Neuronal stem cell (in vitro differentiated cells): ENCODE results near the gene CD36.
A peak's percentile ranks its signal among the peaks of the same experiment; 100 is the strongest.

ENCODE experiments used
- DNase-seq: peaks from one replicate; pipeline ENCODE4 v3.0.0-alpha.2; 2013; ENCODE audit warnings: low spot score
- H2AFZ ChIP-seq: one replicate; pipeline ENCODE4 v1.6.1; 2013; ENCODE audit warnings: mild to moderate bottlenecking, low read length, inconsistent platforms
- H2AK5ac ChIP-seq: 2 replicates; pipeline ENCODE4 v1.6.1; 2013; ENCODE audit warnings: low read depth, mild to moderate bottlenecking, inconsistent platforms, low read length, moderate library complexity, mixed read lengths
- H2BK120ac ChIP-seq: 2 replicates; pipeline ENCODE4 v1.6.1; 2013; ENCODE audit warnings: low read depth, mild to moderate bottlenecking, inconsistent platforms, low read length, moderate library complexity, mixed read lengths
- H2BK12ac ChIP-seq: one replicate; pipeline ENCODE4 v1.6.1; 2013; ENCODE audit warnings: low read length, inconsistent platforms
- H2BK15ac ChIP-seq: 2 replicates; pipeline ENCODE4 v1.6.1; 2013; ENCODE audit warnings: mild to moderate bottlenecking, low read length, inconsistent platforms, mixed read lengths
- H2BK5ac ChIP-seq: one replicate; pipeline ENCODE4 v1.6.1; 2013; ENCODE audit warnings: inconsistent platforms, mild to moderate bottlenecking, low read length, moderate library complexity
- H3K14ac ChIP-seq: one replicate; pipeline ENCODE4 v1.6.1; 2013; ENCODE audit warnings: low read length, inconsistent platforms
- H3K18ac ChIP-seq: 2 replicates; pipeline ENCODE4 v1.6.1; 2013; ENCODE audit warnings: low read length, inconsistent platforms
- H3K23ac ChIP-seq: 2 replicates; pipeline ENCODE4 v1.6.1; 2013; ENCODE audit warnings: low read depth, mild to moderate bottlenecking, mixed read lengths, low read length, inconsistent platforms; ENCODE audit not compliant: poor library complexity
- H3K27ac ChIP-seq: replicated peaks from 3 replicates; pipeline ENCODE4 v1.5.1; 2013; ENCODE audit warnings: low read length, inconsistent platforms
- H3K27me3 ChIP-seq, 3 experiments: 2 replicates each; pipeline ENCODE4 v1.6.1; 2013; ENCODE audit warnings: low read length in 3 of 3, mild to moderate bottlenecking in 2 of 3, inconsistent platforms in 1 of 3, low read depth in 1 of 3, mixed read lengths in 1 of 3, moderate library complexity in 1 of 3; ENCODE audit not compliant: control insufficient read depth in 3 of 3, insufficient read depth in 3 of 3
- H3K36me3 ChIP-seq, 2 donors: replicated peaks in 1 of 2; 2 replicates each; pipeline ENCODE4 v1.6.1; 2013; ENCODE audit warnings: low read length in 2 of 2; ENCODE audit not compliant: control insufficient read depth in 2 of 2, insufficient read depth in 2 of 2
- H3K4ac ChIP-seq: 2 replicates; pipeline ENCODE4 v1.6.1; 2013; ENCODE audit warnings: inconsistent platforms, mild to moderate bottlenecking, low read length, moderate library complexity
- H3K4me1 ChIP-seq, 2 donors: 1 replicate in 1 of 2; 2 replicates in 1 of 2; pipeline ENCODE4 v1.6.1; 2013; ENCODE audit warnings: low read length in 2 of 2, low read depth in 1 of 2; ENCODE audit not compliant: control insufficient read depth in 2 of 2, insufficient read depth in 1 of 2
- H3K4me2 ChIP-seq: one replicate; pipeline ENCODE4 v1.6.1; 2013; ENCODE audit warnings: mild to moderate bottlenecking, low read length, inconsistent platforms; ENCODE audit not compliant: insufficient read depth, poor library complexity, severe bottlenecking
- H3K4me3 ChIP-seq, 2 donors: 2 replicates each; pipeline ENCODE4 v1.5.1; 2013; ENCODE audit warnings: low read length in 2 of 2, mild to moderate bottlenecking in 2 of 2, inconsistent platforms in 1 of 2, moderate library complexity in 1 of 2
- H3K79me1 ChIP-seq: one replicate; pipeline ENCODE4 v1.6.1; 2013; ENCODE audit warnings: low read depth, mild to moderate bottlenecking, inconsistent platforms, low read length, moderate library complexity
- H3K9ac ChIP-seq: one replicate; pipeline ENCODE4 v1.6.1; 2013; ENCODE audit warnings: mild to moderate bottlenecking, low read depth, low read length, inconsistent platforms; ENCODE audit not compliant: poor library complexity
- H3K9me3 ChIP-seq, 2 donors: replicated peaks in 1 of 2; 2 replicates each; pipeline versions ENCODE3 to v1.6.1; 2013; ENCODE audit warnings: low read length in 2 of 2, mild to moderate bottlenecking in 2 of 2, inconsistent platforms in 1 of 2, low read depth in 1 of 2, mixed read lengths in 1 of 2, moderate library complexity in 1 of 2; ENCODE audit not compliant: control insufficient read depth in 2 of 2, insufficient read depth in 1 of 2
- H4K8ac ChIP-seq: one replicate; pipeline ENCODE4 v1.6.1; 2013; ENCODE audit warnings: low read depth, mild to moderate bottlenecking, inconsistent platforms, low read length, moderate library complexity
- H4K91ac ChIP-seq: one replicate; pipeline ENCODE4 v1.6.1; 2013; ENCODE audit warnings: low read length, low read depth, mild to moderate bottlenecking, inconsistent platforms; ENCODE audit not compliant: poor library complexity
- WGBS, 2 donors: extraction: QIAGEN DNeasy Blood & Tissue Kit; methylation state at CpG; one replicate each; pipeline ENCODE4 v1.1.7; 2013; ENCODE audit warnings: missing lambda C conversion rate in 2 of 2, mixed read lengths in 1 of 2; ENCODE audit not compliant: insufficient read length in 2 of 2, insufficient replicate concordance in 1 of 2; ENCODE audit errors: extremely low coverage in 2 of 2; 5-methylcytosine and 5-hydroxymethylcytosine counted together

CD36 gene

GRCh38 chr7:80699045-80699638 lies 60.7 kb downstream of the CD36 start:
- Histone ChIP-seq H3K27ac (no peak overlapping the region), H3K4me3 (no peak overlapping the region), H2BK12ac (no peak overlapping the region), H3K14ac (no peak overlapping the region), H3K4ac (no peak overlapping the region), H3K9ac (no peak overlapping the region), H3K27me3 (no peaks in the 10 kb centered on the region), H4K8ac (no peak overlapping the region), H3K23ac (no peak overlapping the region), H3K18ac (no peak overlapping the region), H3K36me3 (no peaks in the 10 kb centered on the region), H2BK5ac (no peak overlapping the region), H2AFZ (peak overlapping the region; percentile 71), H3K79me1 (no peaks in the 10 kb centered on the region), H2AK5ac (no peak overlapping the region), H3K4me2 (no peak overlapping the region), H4K91ac (no peak overlapping the region), H2BK15ac (no peak overlapping the region), H3K4me1 (peaks cover 0 to 11% of the 10 kb centered on the region in 2 donors), H3K9me3 (peaks cover 0 to 2% of the 10 kb centered on the region in 2 donors), H2BK120ac (no peak overlapping the region)
- DNase-seq, result peak; percentile 51
- no CpG with 5 or more reads among the region's 5 CpGs for WGBS, 2 donors

- Histone ChIP-seq H3K9ac (no peak overlapping the region), H3K79me1 (no peaks in the 10 kb centered on the region), H2AK5ac (no peak overlapping the region), H3K4me3 (no peak overlapping the region), H3K4me2 (no peak overlapping the region), H2AFZ (peak overlapping the region; percentile 71), H2BK5ac (no peak overlapping the region), H3K27me3 (no peaks in the 10 kb centered on the region), H3K36me3 (no peaks in the 10 kb centered on the region), H3K27ac (no peak overlapping the region), H2BK120ac (no peak overlapping the region), H4K91ac (no peak overlapping the region), H3K9me3 (peaks cover 0 to under 1% of the 10 kb centered on the region in 2 donors), H3K4ac (no peak overlapping the region), H3K23ac (no peak overlapping the region), H3K14ac (no peak overlapping the region), H4K8ac (no peak overlapping the region), H3K4me1 (peaks cover 0 to 11% of the 10 kb centered on the region in 2 donors), H2BK15ac (no peak overlapping the region), H2BK12ac (no peak overlapping the region), H3K18ac (no peak overlapping the region)
- DNase-seq, result no peak
- WGBS, 2 donors, result no CpG with 5 or more reads among the region's 4 CpGs
Observed at GRCh38 chr7:80699721-80700256, 61.3 kb downstream of the CD36 start.

- peaks cover 0 to 11% of the 10 kb centered on the region in 2 donors for H3K4me1 ChIP-seq
- no peak overlapping the region for H2BK15ac ChIP-seq
- H3K9me3 ChIP-seq, result no peaks in the 10 kb centered on the region
- no peak overlapping the region for H3K27ac ChIP-seq
- H3K79me1 ChIP-seq, result no peaks in the 10 kb centered on the region
- no peak overlapping the region for H3K9ac ChIP-seq
- H3K4me3 ChIP-seq, result no peak overlapping the region
- H2AK5ac ChIP-seq, result no peak overlapping the region
- H3K18ac ChIP-seq, result no peak overlapping the region
- no peak overlapping the region for H2BK12ac ChIP-seq
- H3K36me3 ChIP-seq, result no peaks in the 10 kb centered on the region
- no peak overlapping the region for H2AFZ ChIP-seq
- H3K23ac ChIP-seq, result no peak overlapping the region
- H2BK120ac ChIP-seq, result no peak overlapping the region
- DNase-seq, result no peak
- no peak overlapping the region for H3K14ac ChIP-seq
- H2BK5ac ChIP-seq, result no peak overlapping the region
- H3K4ac ChIP-seq, result no peak overlapping the region
- H4K91ac ChIP-seq, result no peak overlapping the region
- H4K8ac ChIP-seq, result no peak overlapping the region
- no peaks in the 10 kb centered on the region for H3K27me3 ChIP-seq
- no CpG with 5 or more reads among the region's 1 CpG for whole genome bisulfite sequencing, 2 donors
- no peak overlapping the region for H3K4me2 ChIP-seq
Observed at GRCh38 chr7:80703272-80703671, 64.8 kb downstream of the CD36 start.

GRCh38 chr7:80705130-80705781 lies 66.8 kb downstream of the CD36 start:
- no peak for DNase-seq
- H2AK5ac ChIP-seq, result no peak overlapping the region
- H3K4me2 ChIP-seq, result no peak overlapping the region
- H2BK5ac ChIP-seq, result no peak overlapping the region
- no peak overlapping the region for H3K4ac ChIP-seq
- no peak overlapping the region for H3K18ac ChIP-seq
- no peak overlapping the region for H2BK12ac ChIP-seq
- H2BK15ac ChIP-seq, result no peak overlapping the region
- no peak overlapping the region for H3K23ac ChIP-seq
- no peak overlapping the region for H2BK120ac ChIP-seq
- no peak overlapping the region for H3K14ac ChIP-seq
- no peaks in the 10 kb centered on the region for H3K36me3 ChIP-seq
- no peak overlapping the region for H4K91ac ChIP-seq
- H3K4me3 ChIP-seq, result no peak overlapping the region
- H3K4me1 ChIP-seq, result peaks cover 0 to 5% of the 10 kb centered on the region in 2 donors
- no peak overlapping the region for H3K9ac ChIP-seq
- WGBS, 2 donors, result no CpG with 5 or more reads among the region's 2 CpGs
- H3K79me1 ChIP-seq, result no peaks in the 10 kb centered on the region
- H3K9me3 ChIP-seq, result no peaks in the 10 kb centered on the region
- H4K8ac ChIP-seq, result no peak overlapping the region
- no peak overlapping the region for H2AFZ ChIP-seq
- H3K27me3 ChIP-seq, result no peaks in the 10 kb centered on the region
- H3K27ac ChIP-seq, result no peak overlapping the region
